B cell (primary cell): ENCODE data around the gene PSEN1. TPM values are rescaled to one million over a fixed set of nuclear protein-coding genes. Genes with fewer than 3 reads are reported as not detected.

ENCODE experiments used
- ATAC-seq: fragments of 200-7000 bp; cut with Tn5 transposase; one replicate; pipeline ENCODE4 v1.10.0; 2021; ENCODE audit warnings: low read depth, mild to moderate bottlenecking, moderate number of reproducible peaks, moderate library complexity
- CTCF ChIA-PET: fragments of 350-600 bp; sonication (Branson Sonifier 250); formaldehyde crosslinking; loops from one replicate; lab custom pipeline; 2021; ENCODE audit warnings: antibody characterized with exemption, inconsistent platforms; lab: Charles Lee
- POLR2A ChIA-PET: fragments of 350-600 bp; sonication (Branson Sonifier 250); formaldehyde crosslinking; loops from one replicate; lab custom pipeline; 2021; ENCODE audit warnings: antibody characterized with exemption; lab: Charles Lee
- DNase-seq: peaks from one replicate; pipeline ENCODE4 v3.0.0; 2013
- H2AFZ ChIP-seq: 2 replicates; pipeline ENCODE4 v1.6.1; 2012; ENCODE audit warnings: mild to moderate bottlenecking, low read depth, low read length; ENCODE audit not compliant: insufficient read depth, poor library complexity, severe bottlenecking
- H3K27ac ChIP-seq, 2 donors: 1 replicate in 1 of 2; 2 replicates in 1 of 2; pipeline ENCODE4 v1.5.1; 2012 to 2013; ENCODE audit warnings: low read length in 2 of 2, mild to moderate bottlenecking in 2 of 2, moderate library complexity in 1 of 2
- H3K27me3 ChIP-seq, 4 experiments: fragments of 200-600 bp in 1 of 4; sonication (generic) in 1 of 4; replicated peaks in 1 of 4; 1 replicate in 2 of 4; 2 replicates in 2 of 4; pipeline versions ENCODE4 v1.6.1 to v1.7.0; 2013 to 2016; ENCODE audit warnings: low read length in 3 of 4, mild to moderate bottlenecking in 2 of 4, mixed read lengths in 1 of 4, moderate library complexity in 1 of 4; ENCODE audit not compliant: insufficient read depth in 4 of 4, control insufficient read depth in 3 of 4; ENCODE audit errors: control extremely low read depth in 1 of 4
- H3K36me3 ChIP-seq, 2 experiments: replicated peaks in 1 of 2; 1 replicate in 1 of 2; 2 replicates in 1 of 2; pipeline versions ENCODE4 v1.6.1 to v1.7.1; 2013; ENCODE audit warnings: low read length in 1 of 2; ENCODE audit not compliant: insufficient read depth in 2 of 2, control insufficient read depth in 1 of 2; ENCODE audit errors: control extremely low read depth in 1 of 2, extremely low read depth in 1 of 2
- H3K4me1 ChIP-seq, 2 donors: fragments of 200-600 bp in 1 of 2; sonication (generic) in 1 of 2; 1 replicate in 1 of 2; 2 replicates in 1 of 2; pipeline versions ENCODE4 v1.5.1 to v1.6.1; 2013 to 2017; ENCODE audit warnings: low read length in 2 of 2; ENCODE audit not compliant: control insufficient read depth in 2 of 2, insufficient read depth in 2 of 2
- H3K4me2 ChIP-seq: replicated peaks from 2 replicates; pipeline ENCODE3; 2012; ENCODE audit warnings: mild to moderate bottlenecking, low read depth, low read length; ENCODE audit not compliant: poor library complexity, severe bottlenecking
- H3K4me3 ChIP-seq, 5 experiments: fragments of 200-600 bp in 1 of 5; sonication (generic) in 1 of 5; 1 replicate in 3 of 5; 2 replicates in 2 of 5; pipeline versions ENCODE4 v1.5.1 to v1.7.0; 2011 to 2016; ENCODE audit warnings: low read length in 4 of 5, mild to moderate bottlenecking in 4 of 5, low read depth in 2 of 5, control low read depth in 1 of 5, moderate library complexity in 1 of 5; ENCODE audit not compliant: insufficient read depth in 1 of 5; ENCODE audit errors: control extremely low read depth in 1 of 5, extremely low read depth in 1 of 5
- H3K79me2 ChIP-seq: fragments of 200-600 bp; sonication (generic); one replicate; pipeline ENCODE4 v1.6.0; 2016; ENCODE audit warnings: low read length; ENCODE audit not compliant: control insufficient read depth, insufficient read depth
- H3K9ac ChIP-seq: fragments of 200-600 bp; sonication (generic); 2 replicates; pipeline ENCODE4 v1.6.1; 2017; ENCODE audit warnings: mild to moderate bottlenecking, low read length, moderate library complexity
- H3K9me3 ChIP-seq, 3 donors: one replicate each; pipeline versions ENCODE4 v1.6.1 to v1.7.1; 2013; ENCODE audit warnings: low read length in 2 of 3; ENCODE audit not compliant: control insufficient read depth in 2 of 3, insufficient read depth in 1 of 3; ENCODE audit errors: control extremely low read depth in 1 of 3
- H4K20me1 ChIP-seq: 2 replicates; pipeline ENCODE4 v1.6.0; 2012; ENCODE audit warnings: mild to moderate bottlenecking, low read length; ENCODE audit not compliant: insufficient read depth, control insufficient read depth, poor library complexity, severe bottlenecking
- H3K27ac Mint-ChIP-seq: one replicate; pipeline ENCODE4 v1.8.0; 2021; ENCODE audit warnings: mixed read lengths
- H3K27me3 Mint-ChIP-seq: one replicate; pipeline ENCODE4 v1.8.0; 2021; ENCODE audit warnings: mixed read lengths
- H3K4me1 Mint-ChIP-seq: one replicate; pipeline ENCODE4 v1.8.0; 2021; ENCODE audit warnings: mixed read lengths
- H3K4me3 Mint-ChIP-seq: one replicate; pipeline ENCODE4 v1.8.0; 2021; ENCODE audit warnings: mixed read lengths
- H3K9me3 Mint-ChIP-seq: one replicate; pipeline ENCODE4 v1.8.0; 2022; ENCODE audit warnings: mixed read lengths; ENCODE audit not compliant: insufficient read depth
- EZH2 ChIP-seq: IDR thresholded peaks from 2 replicates; pipeline ENCODE4 v1.6.1; 2012; ENCODE audit warnings: borderline replicate concordance, low read depth, mild to moderate bottlenecking, moderate library complexity, low read length; ENCODE audit not compliant: insufficient read depth, poor library complexity, severe bottlenecking
- WGBS: methylation state at CpG from one replicate; pipeline ENCODE4 v1.1.5; 2013; ENCODE audit warnings: missing lambda C conversion rate; ENCODE audit not compliant: insufficient coverage; 5-methylcytosine and 5-hydroxymethylcytosine counted together
- intact Hi-C: fragments of 100-400 bp; cut with micrococcal nuclease; formaldehyde crosslinking; loops from one replicate; pipeline ENCODE4 v1.10.0; 2022
- polyA plus RNA-seq: library from polyadenylated mRNA; depleted of rRNA; stranded (reverse); fragments of >200 nt; gene quantifications from 2 replicates; pipeline ENCODE4 v1.2.3, GENCODE V29; 2012
- total RNA-seq, 2 donors: library from RNA; stranded (reverse); fragments of 120-200 nt in 1 of 2; gene quantifications; 1 replicate in 1 of 2; 2 replicates in 1 of 2; pipeline versions ENCODE4 v1.2.3 to v1.2.4, GENCODE V29; 2013 to 2022
- TF ChIP-seq, protein P1 (sequence below): fragments of 200-600 bp; IDR thresholded peaks from one replicate; pipeline ENCODE4 v1.8.0; 2022; ENCODE audit warnings: antibody characterized with exemption, mild to moderate bottlenecking

The PSEN1 gene
- total and polyA plus RNA-seq, 2 donors (not counting 1 experiment from before 2014, with no cell fraction given) = 10.2 to 75.9 TPM

DNA sequence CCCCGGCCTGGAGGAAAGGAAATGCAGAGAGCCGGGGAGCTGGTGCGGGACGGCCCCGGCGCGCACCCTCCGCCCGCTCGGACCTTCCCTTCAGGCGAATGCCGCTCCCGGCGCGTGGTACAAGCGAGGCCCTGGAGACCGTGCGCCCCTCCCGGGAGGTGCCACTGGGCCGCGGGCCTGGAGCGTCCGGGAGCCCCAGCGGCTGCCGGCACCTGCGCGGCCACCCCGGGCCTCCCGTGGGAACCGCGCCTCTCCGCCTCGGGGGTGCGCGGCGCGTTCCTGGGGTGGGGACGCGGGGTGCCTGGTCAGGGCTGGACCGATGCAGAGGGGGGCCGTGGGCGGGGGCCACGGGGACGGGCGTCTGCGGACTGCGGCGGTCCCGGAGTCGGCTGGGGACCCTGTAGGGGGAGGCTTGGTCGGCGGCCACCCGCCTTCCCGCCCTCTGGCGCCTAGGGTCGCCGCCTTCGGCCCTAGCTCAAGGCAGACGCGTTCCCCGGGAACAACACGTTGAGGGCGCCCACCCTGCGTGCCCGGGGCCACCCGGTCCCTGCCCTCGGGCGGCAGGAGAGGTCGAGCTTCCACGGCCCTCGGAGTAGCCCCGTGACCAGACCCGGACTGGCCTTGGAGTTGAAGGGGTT lies 101.6 kb downstream of the PSEN1 start:
- Histone ChIP-seq H3K4me1 (peaks cover 61 to 65% of the 10 kb centered on the region in 2 donors), H3K27ac (no peak overlapping the region), H3K9ac (peak overlapping the region; percentile 51), H3K4me3 (peak overlapping the region in 4 of 5 experiments; percentile 19 to 51 (median 38)), H3K79me2 (no peaks in the 10 kb centered on the region), H3K4me2 (peak overlapping the region; percentile 82), H3K27me3 (peaks cover 0 to 90% (median 34%) of the 10 kb centered on the region in 4 experiments), H2AFZ (peak overlapping the region; percentile 52), H3K36me3 (no peaks in the 10 kb centered on the region), H3K9me3 (peaks cover 0 to 15% (median 0%) of the 10 kb centered on the region in 3 donors), H4K20me1 (peaks cover 5% of the 10 kb centered on the region)
- 3% methylated on average over 73 of the region's 73 CpGs for WGBS
- Mint-ChIP-seq H3K27me3 (peaks cover 63% of the 10 kb centered on the region), H3K27ac (no peak overlapping the region), H3K4me1 (peaks cover 56% of the 10 kb centered on the region), H3K4me3 (peak overlapping the region; percentile 87), H3K9me3 (no peaks in the 10 kb centered on the region)
- intact Hi-C loops = no loop called here
- CTCF ChIA-PET = interaction anchor here (1.1 to 2.6 kb wide), 2 partner anchors 34 to 234 kb away, joined by 3 to 6 read pairs; no protein-coding TSS in a partner anchor
- TF ChIP-seq, protein P1, sequence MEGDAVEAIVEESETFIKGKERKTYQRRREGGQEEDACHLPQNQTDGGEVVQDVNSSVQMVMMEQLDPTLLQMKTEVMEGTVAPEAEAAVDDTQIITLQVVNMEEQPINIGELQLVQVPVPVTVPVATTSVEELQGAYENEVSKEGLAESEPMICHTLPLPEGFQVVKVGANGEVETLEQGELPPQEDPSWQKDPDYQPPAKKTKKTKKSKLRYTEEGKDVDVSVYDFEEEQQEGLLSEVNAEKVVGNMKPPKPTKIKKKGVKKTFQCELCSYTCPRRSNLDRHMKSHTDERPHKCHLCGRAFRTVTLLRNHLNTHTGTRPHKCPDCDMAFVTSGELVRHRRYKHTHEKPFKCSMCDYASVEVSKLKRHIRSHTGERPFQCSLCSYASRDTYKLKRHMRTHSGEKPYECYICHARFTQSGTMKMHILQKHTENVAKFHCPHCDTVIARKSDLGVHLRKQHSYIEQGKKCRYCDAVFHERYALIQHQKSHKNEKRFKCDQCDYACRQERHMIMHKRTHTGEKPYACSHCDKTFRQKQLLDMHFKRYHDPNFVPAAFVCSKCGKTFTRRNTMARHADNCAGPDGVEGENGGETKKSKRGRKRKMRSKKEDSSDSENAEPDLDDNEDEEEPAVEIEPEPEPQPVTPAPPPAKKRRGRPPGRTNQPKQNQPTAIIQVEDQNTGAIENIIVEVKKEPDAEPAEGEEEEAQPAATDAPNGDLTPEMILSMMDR = no peak
- TF ChIP-seq EZH2 = peak; percentile 71
- POLR2A ChIA-PET = no interaction called here
- DNase-seq (peak; percentile 37), ATAC-seq (no peak)

DNA sequence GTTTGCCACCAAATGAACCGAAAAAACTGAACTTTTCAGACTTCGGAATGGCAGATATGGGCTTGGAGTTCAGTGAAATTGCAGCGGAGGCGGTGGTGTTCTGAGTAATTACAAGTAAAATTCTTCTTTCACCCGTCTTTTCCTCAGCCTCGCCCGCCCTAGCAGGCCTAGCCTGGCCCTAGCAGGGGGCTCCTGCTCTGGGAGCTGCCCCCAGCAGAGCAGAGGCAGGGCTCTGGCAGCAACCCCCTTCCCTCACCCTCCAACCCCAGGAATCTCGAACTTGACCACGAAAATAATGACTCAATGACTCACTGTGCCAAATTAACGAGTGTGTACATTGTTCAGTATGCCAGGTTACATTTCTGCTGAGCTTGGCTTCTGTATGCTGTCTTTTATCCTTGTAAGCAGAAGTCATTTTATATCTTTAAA lies 102.1 kb downstream of the PSEN1 start:
- H2AFZ ChIP-seq = peak overlapping the region; percentile 52
- H3K4me3 Mint-ChIP-seq = peak overlapping the region; percentile 38

More for the DNA sequence above, 102.1 kb downstream of the PSEN1 start:
- ATAC-seq (no peak), DNase-seq (peak; percentile 36)
- Mint-ChIP-seq H3K4me1 (peaks cover 61% of the 10 kb centered on the region), H3K9me3 (no peaks in the 10 kb centered on the region), H3K27ac (no peak overlapping the region), H3K27me3 (peaks cover 65% of the 10 kb centered on the region)
- peaks cover 0 to 84% (median 34%) of the 10 kb centered on the region in 4 experiments for H3K27me3 ChIP-seq
- H3K36me3 ChIP-seq = no peaks in the 10 kb centered on the region
- no peaks in the 10 kb centered on the region for H3K79me2 ChIP-seq
- TF ChIP-seq, protein P1 = no peak
- TF ChIP-seq EZH2 = peak; percentile 11
- intact Hi-C loops = no loop called here
- WGBS = 49% methylated on average over 3 of the region's 10 CpGs
- H3K4me1 ChIP-seq = peaks cover 65 to 70% of the 10 kb centered on the region in 2 donors
- peak overlapping the region; percentile 82 for H3K4me2 ChIP-seq
- H3K27ac ChIP-seq = no peak overlapping the region
- peak overlapping the region; percentile 51 for H3K9ac ChIP-seq
- H3K4me3 ChIP-seq = peak overlapping the region in 3 of 5 experiments; percentile 37 to 51 (median 40)
- ChIA-PET CTCF (interaction anchor here (1.1 to 2.6 kb wide), 2 partner anchors 34 to 233 kb away, joined by 3 to 6 read pairs; no protein-coding TSS in a partner anchor), POLR2A (no interaction called here)
- H4K20me1 ChIP-seq = peaks cover 5% of the 10 kb centered on the region
- H3K9me3 ChIP-seq = peaks cover 0 to 15% (median 0%) of the 10 kb centered on the region in 3 donors
